HCT116 (cell line): ENCODE results near the gene MACROH2A2. TPM values are rescaled to one million over a fixed set of nuclear protein-coding genes. Genes with fewer than 3 reads are reported as not detected.

Experiments
- ATAC-seq: fragments of 200-7000 bp; cut with Tn5 transposase; 2 replicates; pipeline ENCODE4 v1.9.1; 2020; ENCODE audit warnings: mild to moderate bottlenecking, moderate library complexity
- BruUV-seq: library from RNA; stranded (reverse); fragments of 400-500 nt; replicated peaks from 2 replicates; lab custom pipeline; 2021; lab: Mats Ljungman, UMichigan
- CTCF ChIA-PET: fragments of 300-600 bp; sonication (Branson Sonifier 250); formaldehyde crosslinking; loops from one replicate; lab custom pipeline; 2021; ENCODE audit warnings: antibody characterized with exemption; lab: Charles Lee
- POLR2A ChIA-PET: fragments of 300-600, 350-600 bp; sonication (Branson Sonifier 250); formaldehyde crosslinking; loops from one replicate; lab custom pipeline; 2021; ENCODE audit warnings: antibody characterized with exemption; lab: Charles Lee
- RAD21 ChIA-PET, 2 experiments: fragments of 300-600 bp; sonication (Branson Sonifier 250); formaldehyde crosslinking; loops; one replicate each; lab custom pipeline; 2023; ENCODE audit warnings: low total read pairs in 2 of 2; ENCODE audit not compliant: uncharacterized antibody in 2 of 2, unreplicated experiment in 2 of 2, low non-redundant PET in 1 of 2; lab: Charles Lee
- DNase-seq: peaks from one replicate; pipeline ENCODE4 v3.0.0-alpha.2; 2010; ENCODE audit warnings: low read depth, low spot score
- H2AFZ ChIP-seq: fragments of 200-600 bp; shearing (Covaris generic), sonication (generic); 2 replicates; pipeline ENCODE4 v1.6.1; 2017; ENCODE audit warnings: low read depth, mixed run types, mixed read lengths, antibody characterized with exemption, low read length; ENCODE audit not compliant: poor library complexity, severe bottlenecking
- H3K27ac ChIP-seq: 2 replicates; pipeline ENCODE4 v1.5.1; 2012; ENCODE audit warnings: low read depth, low read length
- H3K27me3 ChIP-seq: fragments of 200-600 bp; sonication (generic); 2 replicates; pipeline ENCODE4 v1.6.1; 2016; ENCODE audit warnings: mixed run types, low read length, mixed read lengths; ENCODE audit not compliant: insufficient read depth
- H3K36me3 ChIP-seq, 2 experiments: fragments of 200-500 bp in 1 of 2; fragments of 200-600 bp in 1 of 2; sonication (Bioruptor generic) in 1 of 2; sonication (generic) in 1 of 2; 2 replicates each; pipeline versions ENCODE4 v1.5.1 to v1.6.1; 2014 to 2016; ENCODE audit warnings: low read length in 2 of 2, inconsistent platforms in 1 of 2, mixed read lengths in 1 of 2, mixed run types in 1 of 2; ENCODE audit not compliant: insufficient read depth in 2 of 2, control insufficient read depth in 1 of 2
- H3K4me1 ChIP-seq, 2 experiments: fragments of 200-600 bp in 1 of 2; sonication (generic) in 1 of 2; 2 replicates each; pipeline versions ENCODE4 v1.5.1 to v1.6.1; 2012 to 2017; ENCODE audit warnings: low read length in 2 of 2, inconsistent platforms in 1 of 2, mild to moderate bottlenecking in 1 of 2, mixed read lengths in 1 of 2, mixed run types in 1 of 2, moderate library complexity in 1 of 2; ENCODE audit not compliant: insufficient read depth in 2 of 2, control insufficient read depth in 1 of 2
- H3K4me2 ChIP-seq: fragments of 200-600 bp; sonication (generic); 2 replicates; pipeline ENCODE4 v1.6.1; 2017; ENCODE audit warnings: mixed run types, low read length, mixed read lengths
- H3K4me3 ChIP-seq, 2 experiments: fragments of 200-600 bp in 1 of 2; sonication (generic) in 1 of 2; replicated peaks in 1 of 2; 2 replicates each; pipeline ENCODE4 v1.5.1; 2011 to 2016; ENCODE audit warnings: low read length in 2 of 2, control low read depth in 1 of 2, low read depth in 1 of 2, mild to moderate bottlenecking in 1 of 2, mixed read lengths in 1 of 2, mixed run types in 1 of 2
- H3K79me2 ChIP-seq: fragments of 200-600 bp; sonication (generic); 2 replicates; pipeline ENCODE4 v1.6.1; 2017; ENCODE audit warnings: mild to moderate bottlenecking, mixed run types, low read length, moderate library complexity, mixed read lengths; ENCODE audit not compliant: insufficient read depth
- H3K9ac ChIP-seq: fragments of 200-600 bp; sonication (generic); 2 replicates; pipeline ENCODE4 v1.6.1; 2016; ENCODE audit warnings: low read length, mixed read lengths
- H3K9me2 ChIP-seq: fragments of 200-600 bp; sonication (generic), shearing (Covaris generic); 2 replicates; pipeline ENCODE4 v1.6.1; 2017; ENCODE audit warnings: mixed run types, mild to moderate bottlenecking, moderate library complexity; ENCODE audit not compliant: insufficient read depth
- H3K9me3 ChIP-seq, 2 experiments: fragments of 200-500 bp in 1 of 2; fragments of 200-600 bp in 1 of 2; sonication (Bioruptor generic) in 1 of 2; sonication (generic) in 1 of 2; 2 replicates each; pipeline ENCODE4 v1.6.1; 2014 to 2017; ENCODE audit warnings: low read length in 2 of 2, mixed read lengths in 2 of 2, inconsistent platforms in 1 of 2, low read depth in 1 of 2, mild to moderate bottlenecking in 1 of 2, mixed run types in 1 of 2, moderate library complexity in 1 of 2; ENCODE audit not compliant: control insufficient read depth in 1 of 2, insufficient read depth in 1 of 2
- H4K20me1 ChIP-seq: fragments of 200-600 bp; sonication (generic), shearing (Covaris generic); 2 replicates; pipeline ENCODE4 v1.6.1; 2017; ENCODE audit warnings: mixed run types, mild to moderate bottlenecking, moderate library complexity; ENCODE audit not compliant: insufficient read depth
- CTCF ChIP-seq, 3 experiments: fragments of 200-600 bp in 1 of 3; sonication (generic) in 1 of 3; IDR thresholded peaks in 2 of 3; conservative IDR thresholded peaks in 1 of 3; 2 replicates each; pipeline ENCODE4 v1.5.1; 2012 to 2017; ENCODE audit warnings: low read depth in 2 of 3, low read length in 2 of 3, antibody characterized with exemption in 1 of 3, borderline replicate concordance in 1 of 3, control low read depth in 1 of 3, mild to moderate bottlenecking in 1 of 3, mixed read lengths in 1 of 3, mixed run types in 1 of 3, moderate library complexity in 1 of 3; ENCODE audit not compliant: insufficient read depth in 1 of 3
- ELF1 ChIP-seq: IDR thresholded peaks from 2 replicates; pipeline ENCODE4 v1.6.1; 2012; ENCODE audit warnings: low read depth, borderline replicate concordance
- JUND ChIP-seq: IDR thresholded peaks from 2 replicates; pipeline ENCODE4 v1.6.1; 2012
- POLR2A ChIP-seq: IDR thresholded peaks from 2 replicates; pipeline ENCODE4 v1.7.0; 2011; ENCODE audit warnings: borderline replicate concordance; ENCODE audit not compliant: insufficient read depth, insufficient read length; ENCODE audit errors: extremely low read depth
- POLR2AphosphoS5 ChIP-seq: IDR thresholded peaks from 2 replicates; pipeline ENCODE4 v1.6.1; 2011; ENCODE audit warnings: mild to moderate bottlenecking, low read depth, low read length, moderate library complexity
- RAD21 ChIP-seq: IDR thresholded peaks from 2 replicates; pipeline ENCODE4 v1.6.1; 2012; ENCODE audit warnings: low read depth, mild to moderate bottlenecking
- TCF7L2 ChIP-seq: IDR thresholded peaks from 2 replicates; pipeline ENCODE4 v1.7.0; 2011; ENCODE audit warnings: borderline replicate concordance, inconsistent platforms; ENCODE audit not compliant: insufficient read depth, insufficient read length; ENCODE audit errors: extremely low read depth
- intact Hi-C: fragments of 100-400 bp; cut with micrococcal nuclease; formaldehyde crosslinking; loops from 2 replicates; pipeline ENCODE4 v1.10.0; 2022
- total RNA-seq: library from RNA; stranded (reverse); gene quantifications from one replicate; pipeline ENCODE4 v1.2.1, GENCODE V29; 2021; ENCODE audit not compliant: unreplicated experiment

MACROH2A2 gene
- total RNA-seq, 1 experiment from 2014 or later = 41.4 TPM

- no peak overlapping the region for H3K27ac ChIP-seq
- no peaks in the 10 kb centered on the region for H3K4me1 ChIP-seq
- H3K36me3 ChIP-seq = peaks cover 11 to 42% of the 10 kb centered on the region in 2 experiments; a peak in 3 of 4 replicates
- H3K27me3 ChIP-seq = no peaks in the 10 kb centered on the region
- no peak for DNase-seq
- intact Hi-C loops = no loop called here
- no peaks in the 10 kb centered on the region for H3K79me2 ChIP-seq
- BruUV-seq = no TSS peak
- no peak for ATAC-seq
- no peaks in the 10 kb centered on the region for H3K9me2 ChIP-seq
- H4K20me1 ChIP-seq = no peaks in the 10 kb centered on the region
- H3K4me2 ChIP-seq = no peak overlapping the region
- no peak for TF ChIP-seq JUND
- TF ChIP-seq CTCF (IDR thresholded peaks at IDR 0.05 in 2 of 3, conservative IDR thresholded peaks at IDR 0.05 in 1 of 3; ENCODE audit: borderline replicate concordance in 1 of 3, insufficient read depth in 1 of 3, low read depth in 2 of 3, low read length in 2 of 3) = peak in 2 of 3 experiments; percentile 18 to 28; a peak in 1 of 6 replicates
- ChIA-PET CTCF (interaction anchor here (1.0 to 3.0 kb wide), 7 partner anchors 12 to 328 kb away, joined by 3 to 22 read pairs (median 9); partner anchors contain the start of genes MACROH2A2 and TYSND1), POLR2A (no interaction called here), RAD21 (no interaction called here)
- H3K4me3 ChIP-seq = no peak overlapping the region
- no peak overlapping the region for H3K9ac ChIP-seq
- H3K9me3 ChIP-seq = no peaks in the 10 kb centered on the region
- H2AFZ ChIP-seq = no peak overlapping the region
Observed at GRCh38 chr10:70114902-70115301, 62.3 kb downstream of the MACROH2A2 start.

GRCh38 chr10:70115948-70116682 lies 63.5 kb downstream of the MACROH2A2 start:
- H3K27ac ChIP-seq = no peak overlapping the region
- ATAC-seq = peak; percentile 86
- no peaks in the 10 kb centered on the region for H3K79me2 ChIP-seq
- peaks cover 11 to 53% of the 10 kb centered on the region in 2 experiments; a peak in 3 of 4 replicates for H3K36me3 ChIP-seq
- no peaks in the 10 kb centered on the region for H3K9me2 ChIP-seq
- RAD21 ChIA-PET = interaction anchor here (0.8 to 1.2 kb wide), 3 partner anchors 30 to 248 kb away, joined by 3 to 7 read pairs (median 4); partner anchors contain the start of gene TYSND1 (in 1 of the 2)
- intact Hi-C loops = no loop called here
- no peaks in the 10 kb centered on the region for H3K4me1 ChIP-seq
- no peaks in the 10 kb centered on the region for H4K20me1 ChIP-seq
- no peak overlapping the region for H2AFZ ChIP-seq
- H3K4me2 ChIP-seq = no peak overlapping the region
- DNase-seq = peak; percentile 21
- CTCF ChIA-PET = interaction anchor here (0.7 to 3.0 kb wide), 19 partner anchors 9 to 340 kb away, joined by 3 to 22 read pairs (median 4); partner anchors contain the start of genes MACROH2A2, SAR1A and TYSND1
- H3K27me3 ChIP-seq = no peaks in the 10 kb centered on the region
- no peak overlapping the region for H3K9ac ChIP-seq
- no peak overlapping the region for H3K4me3 ChIP-seq
- POLR2A ChIA-PET = interaction anchor here (1.8 kb wide), 1 partner anchor 30 kb away, joined by 7 read pairs; the partner anchor contains the start of gene TYSND1
- no TSS peak for BruUV-seq
- H3K9me3 ChIP-seq = no peaks in the 10 kb centered on the region
- TF ChIP-seq JUND (no peak), TCF7L2 (no peak), CTCF (IDR thresholded peaks at IDR 0.05 in 2 of 3, conservative IDR thresholded peaks at IDR 0.05 in 1 of 3; ENCODE audit: borderline replicate concordance in 1 of 3, insufficient read depth in 1 of 3, low read depth in 2 of 3, low read length in 2 of 3) (peak; percentile 71 to 95 (median 89)), POLR2A (no peak), POLR2AphosphoS5 (no peak), RAD21 (peak; percentile 65), ELF1 (no peak)
